NCI-H1436 treated with DMSO at 0.1 percent for 48 hours (cell line): ENCODE measurements around the gene MEAF6.

Experiments
- DNase-seq: peaks from one replicate; lab custom pipeline; 2025; lab: John Stamatoyannopoulos, UW

Gene MEAF6

DNA sequence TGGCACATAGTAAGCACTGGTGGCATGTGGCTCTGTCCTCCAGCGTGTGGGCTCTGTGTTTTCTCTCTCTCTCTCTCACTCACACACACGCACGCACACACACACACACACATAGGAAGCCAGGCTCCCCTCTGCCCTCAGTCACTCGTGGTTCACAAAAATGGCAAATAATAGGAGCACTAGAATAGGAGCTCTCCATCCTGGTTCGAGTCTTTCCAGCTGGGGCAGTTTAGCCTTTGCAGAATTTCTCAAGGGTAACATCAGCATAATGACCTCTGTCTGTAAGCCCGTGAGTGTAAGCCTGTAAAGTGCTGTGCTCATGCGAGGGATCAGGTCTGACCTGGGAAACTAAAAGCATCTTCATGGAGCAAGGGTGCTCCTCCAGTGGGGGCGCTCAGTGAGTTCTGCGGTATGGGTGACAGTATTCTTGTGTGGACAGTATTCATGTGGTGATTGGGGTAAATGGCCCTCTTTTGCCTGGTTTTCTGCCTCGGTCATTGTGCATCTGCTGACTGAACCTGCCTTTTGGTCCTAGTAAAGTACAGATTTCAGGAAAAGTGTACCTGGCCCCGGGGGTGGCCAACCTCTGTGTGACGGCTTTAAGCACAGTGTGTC is 41.0 kb downstream of the MEAF6 start:
- no peak for DNase-seq

GRCh38 chr1:37472994-37473393 is 41.6 kb downstream of the MEAF6 start:
- DNase-seq: no peak

DNA sequence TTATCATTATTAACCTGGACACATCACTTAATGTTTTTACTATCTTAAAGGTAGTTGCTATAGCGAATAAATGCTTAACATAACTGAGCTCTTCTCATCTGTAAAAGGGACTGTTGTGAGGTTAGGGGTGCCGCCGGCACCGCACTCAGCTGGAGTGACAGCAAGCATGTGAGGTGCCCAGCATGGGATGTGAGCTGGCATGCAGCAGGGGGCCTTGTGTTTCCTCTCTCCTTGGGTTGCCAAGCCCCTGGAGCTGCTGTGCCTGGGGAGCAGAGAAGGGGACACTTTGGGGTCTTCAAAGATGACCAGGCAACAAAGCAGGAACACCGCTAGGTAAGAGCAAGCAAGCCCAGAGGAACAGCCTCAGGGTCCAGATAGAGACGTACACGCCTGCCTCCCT is 42.3 kb downstream of the MEAF6 start:
- no peak for DNase-seq

DNA sequence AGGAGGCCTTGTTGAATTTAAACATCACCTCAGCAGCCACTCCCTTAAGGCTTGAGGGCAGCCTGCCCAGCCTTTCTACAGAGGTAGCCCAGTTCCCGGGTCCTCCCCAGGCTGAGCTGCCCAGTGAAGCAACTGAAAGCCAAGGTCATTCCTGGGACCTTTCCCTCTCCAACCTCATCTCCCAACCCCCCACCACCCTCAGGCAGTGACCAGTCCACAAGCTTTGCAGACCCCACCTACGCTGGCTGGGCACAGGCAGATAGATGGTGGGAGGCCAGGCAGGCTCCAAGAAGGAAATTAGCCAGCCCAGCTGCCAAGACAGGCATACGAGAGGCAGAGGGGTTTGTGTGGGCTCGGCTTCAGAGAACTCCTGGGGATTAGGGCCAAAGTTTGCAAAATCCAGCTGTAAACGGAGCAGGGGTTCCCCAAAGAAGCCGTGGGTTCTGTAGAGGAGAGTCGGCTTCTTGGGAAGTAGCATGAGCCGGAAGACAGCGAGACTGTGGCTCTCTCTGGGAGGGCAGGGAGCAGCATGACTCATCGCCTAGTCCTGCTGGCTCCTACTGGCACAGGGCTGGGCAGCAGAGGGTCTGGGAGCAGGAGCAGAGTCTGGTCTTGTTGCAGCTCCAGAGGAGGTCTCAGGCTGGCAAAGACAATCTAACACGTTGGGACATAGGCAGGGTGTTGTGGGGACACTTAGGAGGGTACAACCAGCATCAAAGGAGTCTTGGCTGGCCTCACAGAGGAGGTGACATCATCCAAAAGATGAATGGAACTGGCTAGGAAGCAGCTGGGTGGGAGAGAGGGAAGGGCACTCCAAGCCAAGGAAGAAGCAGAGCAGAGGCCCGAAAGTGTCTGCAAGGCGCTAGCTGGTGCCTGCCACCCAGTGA is 43.0 kb downstream of the MEAF6 start:
- no peak for DNase-seq

GRCh38 chr1:37469386-37469785 is 45.2 kb downstream of the MEAF6 start:
- DNase-seq: no peak

- no peak for DNase-seq
Observed at GRCh38 chr1:37468037-37468436, 46.5 kb downstream of the MEAF6 start.

- no peak for DNase-seq
Observed at GRCh38 chr1:37465593-37466517, 48.7 kb downstream of the MEAF6 start.

DNA sequence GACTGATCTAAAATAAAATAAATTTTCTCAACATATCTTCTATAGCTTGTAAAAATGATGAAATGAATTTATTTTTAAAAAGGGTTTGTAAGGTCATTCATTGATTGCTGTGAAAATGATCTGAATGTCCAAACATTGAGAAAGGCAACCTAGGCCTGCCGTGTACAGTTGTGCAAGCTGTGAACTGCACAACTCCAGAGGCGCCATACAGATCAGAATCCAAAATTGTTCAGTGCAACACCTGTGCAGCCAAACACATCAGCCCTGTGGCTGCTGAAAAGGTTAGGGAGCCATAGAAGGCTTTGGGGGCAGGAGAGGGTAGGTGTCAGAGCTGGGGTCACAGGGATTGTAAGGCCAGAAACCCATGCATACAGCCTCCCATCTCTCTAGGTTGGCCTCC is 50.1 kb downstream of the MEAF6 start:
- no peak for DNase-seq

DNA sequence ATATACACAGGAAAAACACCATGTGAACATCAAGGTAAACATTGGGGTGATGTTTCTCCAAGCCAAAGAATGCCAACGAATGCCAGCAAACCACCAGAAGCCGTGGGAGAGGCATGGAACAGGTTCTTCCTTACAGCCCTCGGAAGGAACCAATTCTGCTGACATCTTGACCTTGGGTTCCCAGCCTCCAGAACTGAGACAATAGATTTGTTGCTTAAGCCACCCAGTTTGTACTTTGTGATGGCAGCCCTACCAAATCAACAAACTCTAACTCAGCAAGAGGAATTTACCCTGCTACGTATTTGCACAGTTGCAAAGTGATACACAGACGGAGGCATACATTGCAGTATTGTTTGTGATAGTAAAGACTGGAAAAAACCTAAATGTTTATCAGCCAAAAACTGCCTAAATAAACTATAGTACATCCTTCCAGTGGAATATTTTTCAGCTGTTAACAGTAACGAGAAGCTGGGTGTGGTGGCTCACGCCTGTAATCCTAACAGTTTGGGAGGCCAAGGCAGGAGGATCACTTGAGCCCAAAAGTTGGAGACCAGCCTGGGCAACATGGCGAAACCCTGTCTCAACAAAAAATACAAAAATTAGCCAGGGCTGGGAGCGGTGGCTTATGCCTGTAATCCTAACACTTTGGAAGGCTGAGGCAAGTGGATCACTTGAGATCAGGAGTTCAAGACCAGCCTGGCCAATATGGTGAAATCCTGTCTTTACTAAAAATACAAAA is 52.7 kb downstream of the MEAF6 start:
- no peak for DNase-seq

DNA sequence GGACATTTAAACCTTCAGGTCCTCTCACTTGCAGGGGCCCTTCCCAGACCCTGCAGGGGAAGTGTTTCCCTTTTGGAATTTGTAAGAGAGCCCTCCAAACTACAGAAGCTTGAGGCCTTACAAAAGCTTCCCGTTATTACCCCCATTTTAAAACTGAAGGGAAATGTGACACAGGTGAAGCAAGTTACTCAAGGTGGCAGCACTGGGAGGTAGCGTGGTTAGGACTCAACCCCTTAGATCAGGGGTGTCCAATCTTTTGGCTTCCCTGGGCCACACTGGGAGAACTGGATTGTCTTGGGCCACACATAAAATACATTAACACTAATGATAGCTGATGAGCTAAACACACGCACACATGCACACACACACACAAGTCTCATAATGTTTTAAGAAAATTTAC is 56.0 kb downstream of the MEAF6 start:
- DNase-seq: no peak

- DNase-seq: no peak
Observed at GRCh38 chr1:37456614-37457013, 58.0 kb downstream of the MEAF6 start.

GRCh38 chr1:37455516-37455915 is 59.0 kb downstream of the MEAF6 start:
- no peak for DNase-seq

DNA sequence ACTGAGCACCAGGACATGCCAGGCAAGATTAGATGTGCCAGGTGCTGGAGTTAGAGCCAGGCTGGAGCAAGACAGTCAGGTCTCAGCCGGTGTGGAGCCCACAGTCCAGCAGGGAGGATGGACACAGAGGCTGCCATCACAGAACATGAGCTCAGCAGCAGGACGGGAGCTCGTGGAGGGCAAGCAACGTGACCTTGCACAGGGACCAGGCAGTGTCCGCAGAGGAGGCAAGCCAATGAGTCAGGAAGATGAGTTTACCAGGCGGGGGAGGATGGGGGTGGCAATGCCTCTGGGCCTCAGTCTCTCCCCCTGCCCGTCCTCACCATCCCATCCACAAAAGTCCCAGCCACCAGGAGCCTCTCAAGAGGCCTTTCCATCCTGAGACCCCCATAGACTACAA is 60.9 kb downstream of the MEAF6 start:
- DNase-seq: no peak

- DNase-seq: no peak
Observed at GRCh38 chr1:37452416-37452815, 62.1 kb downstream of the MEAF6 start.

- DNase-seq: no peak
Observed at GRCh38 chr1:37449936-37450335, 64.6 kb downstream of the MEAF6 start.

DNA sequence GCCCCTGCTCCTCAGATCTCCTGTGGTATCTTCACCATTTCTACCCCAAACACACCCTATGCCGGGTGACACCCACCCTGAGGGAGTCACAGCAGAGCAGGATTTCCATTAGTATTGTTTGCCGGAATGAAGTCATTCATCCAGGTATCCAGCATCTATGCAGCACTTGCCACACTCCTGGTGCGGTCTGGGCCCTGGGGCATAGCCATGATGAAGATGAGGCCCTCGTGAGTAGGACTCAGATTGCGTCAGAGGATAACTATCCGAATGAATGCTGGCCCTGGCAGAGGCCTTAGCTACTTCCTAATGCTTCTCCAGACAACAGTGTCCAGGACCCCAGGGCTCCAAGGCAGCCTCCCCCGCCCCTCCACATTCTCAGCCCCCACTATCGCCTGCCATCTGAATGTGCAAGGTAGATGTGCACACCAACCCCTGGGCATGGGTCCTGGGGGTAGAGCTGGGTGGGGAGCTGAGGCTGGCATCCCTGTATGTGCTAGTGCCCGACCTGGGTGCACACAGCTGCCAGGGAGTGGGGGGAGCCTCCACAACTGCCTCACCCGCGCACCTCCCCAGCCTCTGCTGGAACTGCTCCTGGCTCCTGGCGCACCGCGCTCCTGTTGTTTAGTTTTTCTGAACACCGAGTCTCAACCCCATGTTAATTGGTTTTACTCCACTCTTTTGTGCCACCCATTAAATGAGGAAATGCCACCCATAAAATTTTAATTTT is 65.7 kb downstream of the MEAF6 start:
- DNase-seq: no peak

DNA sequence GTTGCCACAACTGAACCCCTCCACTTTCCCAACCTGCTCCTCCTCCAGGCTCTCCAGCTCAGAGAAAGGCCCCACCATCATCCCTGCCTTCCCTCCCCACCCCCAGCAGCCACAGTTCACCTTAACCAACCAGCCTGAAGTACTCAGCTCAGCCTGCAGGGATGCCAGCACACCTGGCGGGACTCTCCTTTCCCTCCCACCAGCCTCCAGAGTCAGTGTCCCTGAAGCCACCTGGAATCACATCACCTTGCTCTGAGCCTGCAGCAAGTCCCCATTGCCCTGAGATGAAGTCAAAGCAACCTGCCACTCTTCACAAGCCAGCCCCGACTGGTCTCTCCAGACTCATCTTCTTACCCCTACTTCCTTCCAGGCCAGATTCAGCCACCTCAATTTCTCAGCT is 66.4 kb downstream of the MEAF6 start:
- no peak for DNase-seq

GRCh38 chr1:37446874-37447273 is 67.7 kb downstream of the MEAF6 start:
- DNase-seq: no peak

GRCh38 chr1:37442644-37443043 is 71.9 kb downstream of the MEAF6 start:
- DNase-seq: no peak
